Measurements from ENCODE around the gene ACTG2. TPM values are rescaled to one million over a fixed set of nuclear protein-coding genes. Genes with fewer than 3 reads are reported as not detected.

ACTG2 gene
- total RNA-seq, 1 experiment from 2014 or later: 2.9 TPM

DNA sequence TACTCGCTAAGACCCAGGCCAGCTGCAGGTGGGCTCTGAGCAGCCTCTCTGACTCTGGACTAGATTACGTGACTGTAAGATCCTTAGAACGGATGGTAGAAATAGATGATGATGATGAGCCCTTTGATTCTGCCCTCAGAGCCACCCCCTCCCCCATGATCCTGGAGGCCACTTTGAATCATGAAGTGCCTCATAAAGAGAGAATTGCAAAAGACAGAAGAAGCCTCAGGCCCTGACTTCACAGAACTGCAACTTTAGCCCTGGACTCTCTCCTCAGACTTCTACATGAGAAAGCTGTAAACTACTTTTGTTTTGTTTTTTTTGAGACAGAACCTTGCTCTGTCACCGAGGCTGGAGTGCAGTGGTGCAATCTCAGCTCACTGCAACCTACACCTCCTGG is 76.5 kb downstream of the ACTG2 start:
- DNase-seq (ENCODE audit: low read depth): no peak

Other genes starting within 250 kb of the ACTG2 start
- gene TPRKB, start 155.7 kb upstream of the ACTG2 start, total RNA-seq (2014; rRNA removed; shearing (Covaris generic)): 165 and 179 TPM in 2 replicates
- gene DUSP11, start 112.9 kb upstream of the ACTG2 start, total RNA-seq (2014; rRNA removed; shearing (Covaris generic)): 46.5 and 49.3 TPM in 2 replicates
- not detected in 2 replicates for gene C2orf78, start 108.8 kb upstream of the ACTG2 start, total RNA-seq (2014; rRNA removed; shearing (Covaris generic))
- 39.6 and 50.2 TPM in 2 replicates for gene STAMBP, start 64.0 kb upstream of the ACTG2 start, total RNA-seq (2014; rRNA removed; shearing (Covaris generic))
- gene DGUOK, start 33.9 kb downstream of the ACTG2 start, total RNA-seq (2014; rRNA removed; shearing (Covaris generic)): 161 and 169 TPM in 2 replicates
- 3.4 and 3.6 TPM in 2 replicates for gene TET3, start 91.9 kb downstream of the ACTG2 start, total RNA-seq (2014; rRNA removed; shearing (Covaris generic))

Measured in RPMI7951 (cell line).